ENCODE results near the gene PDE7B.
A peak's percentile ranks its signal among the peaks of the same experiment; 100 is the strongest.

PDE7B gene

DNA sequence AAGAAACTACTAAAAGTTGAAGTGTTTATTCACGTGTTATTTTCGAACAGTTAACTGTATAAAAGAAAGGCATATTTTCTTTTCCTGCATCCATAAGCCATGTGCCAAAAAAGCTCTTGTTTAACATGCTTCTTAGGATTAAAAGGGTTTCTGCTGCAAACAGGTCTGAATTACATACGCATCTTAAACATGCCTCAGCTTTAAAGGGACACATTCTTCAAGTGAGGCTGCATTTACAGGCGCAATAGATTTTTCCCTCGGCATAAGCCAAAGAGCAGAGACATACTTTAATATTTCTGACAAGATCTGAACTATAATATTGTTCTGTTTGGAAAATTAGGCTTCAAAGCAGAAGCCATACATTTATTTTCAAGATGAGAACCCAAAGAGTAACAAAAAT, 39.4 kb downstream of the PDE7B start:
- TF ChIP-seq CTCF (IDR thresholded peaks at IDR 0.05; ENCODE audit: control insufficient read depth, insufficient read depth, low read depth, low read length, missing control alignments): no peak
- DNase-seq (ENCODE audit: low read depth): no peak
- no peak overlapping the region for H3K4me3 ChIP-seq (ENCODE audit: control insufficient read depth, low read depth, low read length)

DNA sequence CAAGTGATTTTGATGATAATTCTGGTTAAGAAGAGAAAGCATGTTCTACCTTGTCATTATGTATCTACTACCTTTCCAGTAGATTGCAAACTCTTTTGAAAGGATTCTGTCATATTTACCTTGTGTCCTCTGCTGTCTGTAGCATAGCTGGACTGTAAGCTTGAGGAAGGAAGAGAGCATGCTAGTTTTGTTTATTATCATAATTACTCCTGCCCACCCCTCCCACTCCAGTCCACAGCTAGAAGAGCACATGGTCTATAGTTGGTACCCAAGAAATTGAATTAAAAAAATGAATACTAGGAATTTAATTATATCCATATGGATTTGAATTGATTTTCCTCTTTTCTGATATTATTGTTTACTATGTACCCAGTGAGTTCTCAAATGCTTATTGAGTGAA, 40.2 kb downstream of the PDE7B start:
- DNase-seq (ENCODE audit: low read depth): no peak
- no peak overlapping the region for H3K4me3 ChIP-seq (ENCODE audit: control insufficient read depth, low read depth, low read length)
- TF ChIP-seq CTCF (IDR thresholded peaks at IDR 0.05; ENCODE audit: control insufficient read depth, insufficient read depth, low read depth, low read length, missing control alignments): no peak

DNA sequence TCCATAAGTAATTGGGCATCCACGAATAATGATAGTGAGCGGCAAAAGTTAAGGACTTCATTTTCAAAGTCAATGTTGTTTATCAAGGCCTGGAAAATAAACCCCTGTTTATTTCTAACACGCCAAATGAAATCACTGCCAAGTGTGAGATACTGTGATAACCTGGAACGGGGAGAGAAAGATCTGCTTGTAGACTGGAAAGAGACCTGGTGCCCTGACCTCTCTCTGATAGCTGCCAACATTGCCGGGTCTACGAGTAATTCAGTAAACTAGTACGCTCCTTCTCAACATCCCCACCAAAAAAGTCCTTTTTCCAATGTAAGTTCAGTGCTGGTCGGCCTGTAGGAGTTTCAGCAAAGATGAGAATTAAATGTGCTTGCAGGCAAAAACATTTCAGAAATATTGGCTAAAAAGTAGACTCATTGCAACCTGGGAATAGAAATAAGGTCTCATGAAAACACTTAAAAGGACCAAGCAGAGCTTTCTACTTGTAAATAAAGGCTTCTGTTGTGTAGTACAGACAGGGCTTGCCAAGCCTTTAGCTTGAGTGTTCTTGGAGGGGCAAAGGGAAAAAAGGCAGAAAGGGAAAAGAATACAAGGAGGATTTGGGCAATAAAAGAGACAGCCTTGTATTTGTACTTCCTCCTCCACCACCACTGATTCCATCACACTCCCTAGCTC, 43.9 kb downstream of the PDE7B start:
- TF ChIP-seq CTCF (IDR thresholded peaks at IDR 0.05; ENCODE audit: control insufficient read depth, insufficient read depth, low read depth, low read length, missing control alignments): no peak
- DNase-seq (ENCODE audit: low read depth): no peak
- no peak overlapping the region for H3K4me3 ChIP-seq (ENCODE audit: control insufficient read depth, low read depth, low read length)

DNA sequence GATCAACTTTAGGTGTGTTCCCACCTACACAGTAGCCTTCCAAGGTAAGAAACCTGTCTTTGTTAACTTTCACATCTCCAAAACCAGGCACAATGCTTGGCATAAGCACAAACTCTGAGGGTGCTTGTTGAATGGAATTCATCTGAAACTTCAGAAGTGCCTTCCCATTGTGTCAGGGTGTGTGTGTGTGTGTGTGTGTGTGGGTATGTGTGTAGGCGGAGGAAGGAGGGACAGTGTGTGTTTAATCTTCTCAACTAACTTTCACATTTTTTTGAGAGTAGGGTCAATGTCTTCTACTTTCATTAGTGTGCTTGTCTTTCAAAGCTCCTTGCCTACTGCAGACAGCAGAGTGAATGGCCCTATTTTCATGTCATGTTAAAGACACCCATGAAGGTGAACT, 45.6 kb downstream of the PDE7B start:
- no peak for TF ChIP-seq CTCF (IDR thresholded peaks at IDR 0.05; ENCODE audit: control insufficient read depth, insufficient read depth, low read depth, low read length, missing control alignments)
- H3K4me3 ChIP-seq (ENCODE audit: control insufficient read depth, low read depth, low read length): no peak overlapping the region
- no peak for DNase-seq (ENCODE audit: low read depth)

GRCh38 chr6:135901774-135902524, 50.4 kb downstream of the PDE7B start:
- no peak for TF ChIP-seq CTCF (IDR thresholded peaks at IDR 0.05; ENCODE audit: control insufficient read depth, insufficient read depth, low read depth, low read length, missing control alignments)
- H3K4me3 ChIP-seq (ENCODE audit: control insufficient read depth, low read depth, low read length): no peak overlapping the region; the same call in 1 of the 2 replicates
- DNase-seq (ENCODE audit: low read depth): peak; percentile 67

- DNase-seq (ENCODE audit: low read depth): no peak
- no peak for TF ChIP-seq CTCF (IDR thresholded peaks at IDR 0.05; ENCODE audit: control insufficient read depth, insufficient read depth, low read depth, low read length, missing control alignments)
These were observed 51.3 kb downstream of the PDE7B start for GRCh38 chr6:135902756-135903331.

More at GRCh38 chr6:135902756-135903331, 51.3 kb downstream of the PDE7B start:
- H3K4me3 ChIP-seq (ENCODE audit: control insufficient read depth, low read depth, low read length): no peak overlapping the region

Data from AG09309 (cell line).